HG02759 (cell line): Measurements from ENCODE around the gene ESR2.

ENCODE experiments used
- ATAC-seq: cut with Tn5 transposase; IDR thresholded peaks from one replicate; pipeline ENCODE4 v1.9.1; 2021; ENCODE audit warnings: mild to moderate bottlenecking, moderate library complexity; ENCODE audit not compliant: unreplicated experiment

Gene ESR2

GRCh38 chr14:64272019-64272418 is 22.2 kb downstream of the ESR2 start:
- ATAC-seq = no peak

DNA sequence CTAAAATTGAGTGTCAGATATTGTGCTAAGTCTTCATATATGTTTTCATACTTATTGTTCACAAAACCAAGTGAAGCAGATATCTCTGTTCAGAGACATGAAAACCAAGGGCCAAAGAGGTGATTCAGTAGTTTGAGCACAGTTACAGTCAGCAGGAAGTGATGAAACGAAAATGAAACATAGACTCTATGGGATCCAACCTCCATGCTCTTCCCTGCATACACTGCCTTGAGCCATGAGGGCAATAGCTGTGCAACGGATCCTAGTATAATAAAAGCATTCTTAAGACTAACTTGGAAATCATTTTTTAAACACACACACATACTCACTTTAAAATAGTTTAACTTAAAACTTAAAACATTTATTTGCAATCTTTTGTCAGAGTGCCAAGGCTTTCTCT is 27.9 kb downstream of the ESR2 start:
- ATAC-seq = no peak

- ATAC-seq = no peak
These were observed 28.9 kb downstream of the ESR2 start for GRCh38 chr14:64265222-64265621.

DNA sequence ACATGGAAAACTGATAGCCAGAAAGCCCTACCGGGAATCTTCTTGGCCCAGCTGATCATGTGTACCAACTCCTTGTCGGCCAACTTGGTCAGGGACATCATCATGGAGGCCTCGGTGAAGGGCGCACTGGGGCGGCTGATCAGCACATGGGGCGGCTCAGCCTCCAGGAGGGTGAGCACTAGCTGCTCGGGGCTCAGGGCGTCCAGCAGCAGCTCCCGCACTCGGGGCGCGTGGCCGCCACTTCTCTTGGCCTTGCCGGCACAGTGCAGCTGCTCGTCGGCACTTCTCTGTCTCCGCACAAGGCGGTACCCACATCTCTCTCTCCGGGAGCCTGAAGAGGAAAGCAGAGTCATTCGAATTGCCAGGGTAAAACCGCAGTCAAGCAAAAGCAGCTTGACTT is 33.8 kb downstream of the ESR2 start:
- ATAC-seq = no peak

GRCh38 chr14:64255756-64256155 is 38.4 kb downstream of the ESR2 start:
- no peak for ATAC-seq

- no peak for ATAC-seq
These were observed 40.5 kb downstream of the ESR2 start for GRCh38 chr14:64253672-64254071.

DNA sequence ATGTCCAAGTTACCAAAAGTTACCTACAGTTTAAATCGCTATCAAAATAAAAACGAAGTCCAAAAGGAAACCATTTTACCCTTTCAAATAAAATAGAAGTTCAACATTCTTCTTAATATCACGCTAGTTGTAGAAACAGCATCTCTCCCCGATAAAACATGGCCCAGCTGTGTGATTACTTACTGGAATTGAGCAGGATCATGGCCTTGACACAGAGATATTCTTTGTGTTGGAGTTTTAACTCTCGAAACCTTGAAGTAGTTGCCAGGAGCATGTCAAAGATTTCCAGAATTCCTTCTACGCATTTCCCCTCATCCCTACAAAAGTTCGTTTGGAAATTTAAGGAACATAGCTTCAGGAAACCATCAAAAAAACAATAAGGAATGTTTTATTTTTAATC is 44.8 kb downstream of the ESR2 start:
- no peak for ATAC-seq

- ATAC-seq = no peak
These were observed 45.5 kb downstream of the ESR2 start for GRCh38 chr14:64248689-64249088.

- ATAC-seq = no peak
These were observed 47.0 kb downstream of the ESR2 start for GRCh38 chr14:64247195-64247594.

DNA sequence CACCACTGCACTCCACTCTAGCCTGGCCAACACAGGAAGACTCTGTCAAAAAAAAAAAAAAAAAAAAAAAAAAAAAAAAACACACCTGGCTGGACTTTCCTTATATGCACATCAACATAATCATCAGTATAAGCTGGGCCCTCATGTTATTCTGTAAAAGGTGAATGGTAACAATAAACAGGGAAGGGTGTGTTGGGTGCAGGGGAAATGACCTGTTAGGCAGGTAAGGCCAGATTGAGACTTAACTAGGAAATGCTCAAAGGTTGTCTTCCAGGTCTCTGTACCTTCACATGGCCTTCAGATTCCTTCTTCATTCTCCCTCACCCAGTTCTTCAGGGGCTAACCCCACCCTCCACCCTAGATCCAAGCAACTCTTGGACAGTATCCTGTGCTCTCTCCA is 47.5 kb downstream of the ESR2 start:
- no peak for ATAC-seq

GRCh38 chr14:64245491-64245890 is 48.7 kb downstream of the ESR2 start:
- ATAC-seq = no peak

GRCh38 chr14:64244279-64244678 is 49.9 kb downstream of the ESR2 start:
- no peak for ATAC-seq

- ATAC-seq = no peak
These were observed 55.5 kb downstream of the ESR2 start for GRCh38 chr14:64238631-64239030.

DNA sequence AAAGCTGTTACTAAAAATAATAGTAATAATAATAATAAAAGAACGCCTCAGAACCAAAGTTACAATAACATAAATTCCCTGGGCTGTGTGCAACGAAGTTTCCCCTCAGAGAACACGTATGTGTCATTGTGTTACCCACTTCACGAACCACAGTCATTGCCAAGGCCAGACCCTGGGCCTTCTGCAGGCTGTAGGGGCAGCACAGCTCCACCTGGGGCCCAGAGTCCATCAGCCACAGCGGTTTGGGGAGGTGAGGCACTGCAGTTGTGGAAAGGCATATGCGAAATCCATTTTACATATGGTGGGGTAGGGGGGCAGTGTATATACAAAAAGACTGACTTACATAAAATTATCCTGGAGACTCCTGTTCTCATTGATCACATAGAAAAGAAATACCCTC is 56.1 kb downstream of the ESR2 start:
- no peak for ATAC-seq

DNA sequence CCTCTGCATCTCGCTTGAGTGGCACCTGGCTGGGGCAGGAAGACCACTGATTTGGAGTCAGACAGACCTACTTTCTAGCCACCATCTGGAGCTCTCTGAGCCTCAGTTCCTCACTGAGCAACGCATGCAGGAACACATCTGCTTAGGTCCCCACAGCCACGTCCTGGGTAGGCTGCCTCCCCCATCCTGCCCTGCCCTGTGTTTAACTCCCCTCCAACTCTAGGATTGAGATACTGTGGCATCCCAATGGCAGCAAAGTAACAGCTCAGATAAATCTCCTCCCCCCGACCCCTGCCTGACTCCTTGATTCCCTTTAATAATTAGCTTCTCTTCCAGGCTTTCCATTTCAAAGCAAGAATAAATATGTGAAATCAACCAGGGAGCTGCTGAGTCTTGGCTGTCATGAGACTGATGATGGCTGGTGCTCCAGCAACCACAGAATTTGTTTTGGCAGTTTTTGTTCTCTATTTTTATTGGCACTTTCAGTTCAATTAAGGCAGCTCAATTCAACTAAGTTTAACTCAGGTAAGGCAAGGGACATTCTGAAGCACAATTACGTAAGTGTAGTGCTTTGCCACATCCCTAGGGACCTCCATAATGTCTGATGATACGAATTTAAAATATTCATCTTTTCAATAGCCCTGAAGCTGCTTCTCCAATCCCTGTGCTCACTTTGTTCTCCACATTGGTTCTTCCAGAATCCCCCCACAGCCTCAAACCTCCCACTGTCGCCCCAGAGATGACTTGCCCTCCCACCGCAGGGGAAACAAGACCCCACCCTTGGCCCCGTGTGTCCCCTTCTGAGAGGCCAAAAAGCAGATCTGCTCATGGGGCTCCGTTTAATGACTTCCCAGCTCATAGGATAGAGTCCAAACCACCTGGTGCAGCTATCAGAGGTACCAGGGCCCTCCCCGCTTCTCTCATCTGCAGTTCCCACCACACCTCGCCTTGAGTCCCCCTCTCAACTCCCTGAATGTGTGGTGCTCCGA is 58.2 kb downstream of the ESR2 start:
- peak; percentile 74 for ATAC-seq

- peak; percentile 1 for ATAC-seq
These were observed 59.1 kb downstream of the ESR2 start for GRCh38 chr14:64234877-64235651.

DNA sequence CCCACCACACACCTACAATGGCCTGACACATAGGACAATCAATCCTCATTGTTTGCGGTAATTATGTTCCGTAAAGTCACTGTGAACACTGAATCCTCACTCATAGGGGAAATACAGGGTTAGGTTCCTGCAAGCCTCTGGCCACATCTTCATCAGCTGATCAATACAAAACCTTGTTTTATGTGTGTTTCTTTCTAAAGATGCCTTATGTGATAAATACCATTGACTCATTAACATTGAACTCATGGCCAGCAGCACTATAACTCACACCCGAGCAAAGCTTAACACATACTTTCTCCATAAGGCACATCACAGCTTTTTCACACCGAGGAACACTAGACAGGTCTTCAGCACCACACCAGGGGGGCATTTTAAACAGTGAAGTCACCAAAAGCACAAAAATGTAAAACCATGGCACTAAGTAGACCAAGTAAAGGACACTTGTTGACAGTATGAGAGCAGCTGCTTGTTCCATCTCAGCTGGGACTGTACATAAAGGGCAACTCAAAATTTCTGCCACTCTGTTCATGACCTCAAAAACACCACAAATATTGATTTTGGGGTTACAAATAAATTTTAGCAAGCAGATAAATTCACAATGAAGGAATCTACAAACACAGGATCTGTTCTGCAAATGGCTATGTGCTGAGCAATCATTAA is 60.5 kb downstream of the ESR2 start:
- ATAC-seq = no peak

DNA sequence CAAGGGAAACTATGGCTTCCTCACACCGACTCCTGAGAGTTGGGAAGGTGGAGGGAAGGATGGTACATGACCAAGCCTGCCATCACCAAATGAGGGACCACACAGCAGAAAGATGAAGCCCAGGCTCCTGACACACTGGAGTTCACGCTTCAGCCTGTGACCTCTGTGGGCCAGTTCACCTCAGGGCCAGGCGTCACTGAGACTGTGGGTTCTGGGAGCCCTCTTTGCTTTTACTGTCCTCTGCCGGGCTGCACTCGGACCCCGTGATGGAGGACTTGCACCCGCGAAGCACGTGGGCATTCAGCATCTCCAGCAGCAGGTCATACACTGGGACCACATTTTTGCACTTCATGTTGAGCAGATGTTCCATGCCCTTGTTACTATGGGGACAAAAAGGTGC is 61.2 kb downstream of the ESR2 start:
- ATAC-seq = no peak

- ATAC-seq = peak; percentile 29
These were observed 61.9 kb downstream of the ESR2 start for GRCh38 chr14:64232095-64232838.

- no peak for ATAC-seq
These were observed 64.7 kb downstream of the ESR2 start for GRCh38 chr14:64229489-64229888.

DNA sequence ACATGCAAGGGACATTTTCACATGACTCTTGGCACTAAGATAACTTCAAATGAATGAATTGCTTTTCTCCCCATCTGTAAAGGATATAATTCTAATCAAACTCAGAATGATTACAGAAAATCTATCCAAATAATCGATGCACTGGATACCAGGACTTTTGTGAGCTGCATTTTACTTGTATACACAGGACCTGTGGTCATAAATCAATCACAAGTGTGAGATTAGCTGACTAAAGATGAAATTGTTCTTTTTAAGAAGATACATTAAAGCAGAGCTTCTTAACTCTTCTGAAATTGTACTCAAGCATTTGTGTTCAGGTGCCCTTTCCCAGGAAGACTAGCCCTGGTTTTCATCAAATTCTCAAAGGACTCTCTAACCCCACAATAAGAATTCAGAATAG is 66.3 kb downstream of the ESR2 start:
- ATAC-seq = no peak
